LNCAP (cell line): ENCODE data around the gene PCNA.

ENCODE experiments used
- TF ChIP-seq, protein P1 (sequence below): fragments of 450-650 bp; IDR thresholded peaks from 2 replicates; pipeline ENCODE4 v1.5.1; 2017; ENCODE audit warnings: mild to moderate bottlenecking

PCNA gene

DNA sequence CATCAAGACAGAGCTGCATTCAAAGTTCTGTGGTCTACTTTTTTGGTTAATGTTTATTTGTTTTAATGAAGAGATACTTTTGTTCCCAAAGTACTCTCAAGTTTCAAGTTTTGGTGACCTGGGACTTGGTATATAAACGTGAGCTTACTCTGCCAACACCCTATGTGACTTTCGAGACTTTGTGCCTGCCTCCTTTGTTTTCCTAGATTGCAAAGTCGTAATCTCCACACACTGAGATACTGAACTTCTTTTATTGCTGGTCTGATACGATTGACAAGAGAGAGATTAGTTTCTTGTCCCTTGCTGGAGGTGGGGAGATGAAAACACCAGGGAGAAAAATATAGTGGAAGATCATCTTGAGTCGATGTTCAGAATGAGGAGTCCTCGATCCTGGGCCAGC, 27.9 kb downstream of the PCNA start:
- TF ChIP-seq, protein P1, sequence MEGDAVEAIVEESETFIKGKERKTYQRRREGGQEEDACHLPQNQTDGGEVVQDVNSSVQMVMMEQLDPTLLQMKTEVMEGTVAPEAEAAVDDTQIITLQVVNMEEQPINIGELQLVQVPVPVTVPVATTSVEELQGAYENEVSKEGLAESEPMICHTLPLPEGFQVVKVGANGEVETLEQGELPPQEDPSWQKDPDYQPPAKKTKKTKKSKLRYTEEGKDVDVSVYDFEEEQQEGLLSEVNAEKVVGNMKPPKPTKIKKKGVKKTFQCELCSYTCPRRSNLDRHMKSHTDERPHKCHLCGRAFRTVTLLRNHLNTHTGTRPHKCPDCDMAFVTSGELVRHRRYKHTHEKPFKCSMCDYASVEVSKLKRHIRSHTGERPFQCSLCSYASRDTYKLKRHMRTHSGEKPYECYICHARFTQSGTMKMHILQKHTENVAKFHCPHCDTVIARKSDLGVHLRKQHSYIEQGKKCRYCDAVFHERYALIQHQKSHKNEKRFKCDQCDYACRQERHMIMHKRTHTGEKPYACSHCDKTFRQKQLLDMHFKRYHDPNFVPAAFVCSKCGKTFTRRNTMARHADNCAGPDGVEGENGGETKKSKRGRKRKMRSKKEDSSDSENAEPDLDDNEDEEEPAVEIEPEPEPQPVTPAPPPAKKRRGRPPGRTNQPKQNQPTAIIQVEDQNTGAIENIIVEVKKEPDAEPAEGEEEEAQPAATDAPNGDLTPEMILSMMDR: no peak

DNA sequence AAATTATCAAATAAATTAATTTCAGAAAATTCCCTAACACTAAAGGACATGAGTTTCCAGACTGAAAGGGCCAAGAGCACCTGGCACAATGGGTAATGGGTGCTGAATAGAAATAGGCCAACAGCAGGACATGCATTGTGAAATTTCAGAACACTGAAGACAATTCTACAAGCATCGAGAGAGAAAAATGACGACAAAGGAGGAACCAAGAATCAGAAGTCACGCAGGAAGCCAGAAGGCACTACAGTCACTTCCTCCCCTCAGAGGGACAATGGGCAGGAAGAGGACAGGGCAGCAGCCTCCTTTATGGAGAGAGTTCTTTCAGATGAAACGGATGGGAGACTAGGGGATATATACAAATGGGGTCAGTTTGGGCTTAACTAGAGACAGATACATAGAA, 29.6 kb downstream of the PCNA start:
- TF ChIP-seq, protein P1: no peak

DNA sequence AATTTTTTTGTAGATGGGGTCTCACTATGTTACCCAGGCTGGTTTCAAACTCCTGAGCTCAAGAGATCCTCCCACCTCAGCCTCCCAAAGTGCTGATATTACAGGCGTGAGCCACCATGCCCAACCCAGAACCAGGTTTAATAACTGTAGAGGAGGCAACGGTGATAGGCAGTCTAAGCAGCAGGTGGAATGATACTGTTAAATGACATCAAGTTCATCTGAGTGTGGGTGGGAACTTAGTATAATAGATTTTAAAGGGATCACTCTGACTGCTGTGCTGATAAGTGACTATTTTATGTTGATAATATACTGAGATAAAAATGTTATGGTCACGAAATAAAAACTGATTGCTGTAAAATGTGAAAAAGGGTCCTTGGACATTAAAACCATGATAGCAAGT, 31.1 kb downstream of the PCNA start:
- TF ChIP-seq, protein P1: no peak

DNA sequence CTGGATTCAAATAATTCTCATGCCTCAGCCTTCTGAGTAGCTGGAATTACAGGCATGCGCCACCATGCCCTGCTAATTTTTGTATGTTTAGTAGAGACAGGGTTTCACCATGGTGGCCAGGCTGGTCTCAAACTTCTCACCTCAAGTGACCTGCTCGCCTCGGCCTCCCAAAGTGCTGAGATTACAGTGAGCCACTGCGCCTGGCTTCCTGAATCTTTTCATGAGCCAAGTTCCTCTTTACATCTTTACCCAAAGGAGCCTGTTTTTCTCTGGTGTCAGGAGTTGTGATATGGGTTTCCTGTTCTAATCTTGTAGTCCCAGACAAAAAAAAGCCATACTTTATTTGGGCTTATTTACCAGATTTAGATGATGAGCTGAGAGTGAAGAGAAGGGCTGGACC, 34.4 kb downstream of the PCNA start:
- TF ChIP-seq, protein P1: no peak

DNA sequence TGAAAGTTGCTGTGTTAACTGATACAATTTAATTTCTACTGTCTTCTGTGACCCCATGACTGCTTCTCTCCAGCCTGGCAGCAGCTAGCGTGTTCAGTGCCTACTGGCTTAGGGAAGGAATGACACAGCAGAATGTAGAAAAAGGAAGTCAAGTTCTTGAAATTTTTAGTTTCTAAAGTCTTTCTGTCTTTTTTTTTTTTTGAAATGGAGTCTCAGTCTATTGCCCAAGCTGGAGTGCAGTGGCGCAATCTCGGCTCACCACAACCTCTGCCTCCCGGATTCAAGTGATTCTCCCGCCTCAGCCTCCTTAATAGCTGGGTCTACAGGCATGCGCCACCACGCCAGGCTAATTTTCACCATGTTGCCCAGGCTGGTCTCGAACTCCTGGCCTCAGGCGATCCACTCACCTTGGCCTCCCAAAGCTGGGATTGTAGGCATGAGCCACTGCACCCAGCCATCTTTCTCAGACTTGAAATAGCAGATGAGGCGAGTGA, 39.3 kb downstream of the PCNA start:
- TF ChIP-seq, protein P1: no peak

DNA sequence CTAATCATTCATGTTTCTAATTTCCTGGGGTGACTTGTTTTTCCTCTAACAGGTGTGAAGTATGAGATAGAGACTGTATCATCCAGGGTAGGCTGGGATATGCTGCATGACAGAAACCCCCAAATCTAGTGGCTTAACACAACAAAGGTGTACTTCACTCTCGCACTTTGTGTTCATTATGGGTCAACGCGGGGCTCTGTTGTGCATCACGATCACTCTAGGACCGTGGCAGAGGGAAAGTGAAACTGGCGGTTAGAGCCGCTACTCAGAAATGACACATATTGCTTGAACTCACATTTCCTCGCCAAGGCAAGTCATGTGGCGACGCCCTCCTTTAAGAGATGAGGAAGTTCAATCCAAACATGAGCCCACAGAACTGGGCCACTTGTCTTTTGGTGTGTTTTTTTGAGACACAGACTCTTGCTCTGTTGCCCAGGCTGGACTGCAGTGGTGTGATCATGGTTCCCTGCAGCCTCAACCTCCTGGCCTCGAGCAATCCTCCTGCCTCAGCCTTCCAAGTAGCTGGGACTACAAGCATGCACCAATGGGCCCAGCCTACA, 41.3 kb downstream of the PCNA start:
- TF ChIP-seq, protein P1: no peak

DNA sequence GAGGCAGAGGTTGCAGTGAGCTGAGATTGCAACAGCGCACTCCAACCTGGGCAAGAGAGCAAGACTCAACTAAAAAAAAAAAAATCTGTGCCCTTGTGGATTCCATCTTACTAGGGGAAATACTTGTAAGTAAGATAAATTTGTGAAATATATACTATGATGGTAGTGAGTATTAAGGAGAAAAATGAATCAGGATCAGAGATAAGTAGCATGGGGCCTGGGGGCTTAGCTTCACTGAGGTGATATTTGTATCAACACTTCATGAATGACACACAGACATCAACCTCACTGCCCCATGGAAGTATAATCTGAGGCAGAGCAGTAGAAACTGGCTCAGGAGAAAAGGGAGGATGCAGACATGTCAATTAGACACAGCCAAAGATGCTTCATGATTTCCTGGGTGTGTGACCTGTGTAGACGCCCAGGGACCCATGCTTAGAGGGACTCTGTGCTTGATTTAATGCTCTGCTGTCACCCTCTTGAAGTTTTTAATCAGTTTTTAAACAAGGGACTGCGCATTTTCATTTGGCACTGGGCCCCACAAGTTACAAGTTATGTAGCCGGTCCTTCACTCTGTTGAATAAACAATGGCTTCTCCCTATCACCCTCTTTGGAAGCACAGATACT, 41.9 kb downstream of the PCNA start:
- TF ChIP-seq, protein P1: no peak

DNA sequence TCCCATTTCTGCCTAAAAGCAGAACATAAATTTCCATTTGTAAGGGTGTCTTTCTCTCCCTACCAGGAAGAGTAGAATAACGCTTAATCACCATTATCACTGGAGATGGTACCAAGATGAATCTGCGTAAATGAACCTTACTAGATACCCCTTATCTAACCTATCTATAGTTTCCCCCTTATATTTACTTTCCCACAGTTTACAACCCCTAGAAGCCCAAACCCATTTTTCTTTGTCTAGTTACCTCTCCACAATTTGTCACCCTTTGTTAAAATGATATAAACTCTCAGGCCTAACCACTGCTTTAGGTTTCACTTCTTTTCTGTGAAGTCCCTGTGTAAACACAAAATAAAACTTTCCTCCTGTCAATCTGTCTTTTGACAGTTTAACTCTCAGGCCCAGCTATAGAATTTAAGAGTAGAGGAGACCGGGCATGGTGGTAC, 45.5 kb downstream of the PCNA start:
- TF ChIP-seq, protein P1: no peak
